Measurements from ENCODE around the gene SH3PXD2A.

DNA sequence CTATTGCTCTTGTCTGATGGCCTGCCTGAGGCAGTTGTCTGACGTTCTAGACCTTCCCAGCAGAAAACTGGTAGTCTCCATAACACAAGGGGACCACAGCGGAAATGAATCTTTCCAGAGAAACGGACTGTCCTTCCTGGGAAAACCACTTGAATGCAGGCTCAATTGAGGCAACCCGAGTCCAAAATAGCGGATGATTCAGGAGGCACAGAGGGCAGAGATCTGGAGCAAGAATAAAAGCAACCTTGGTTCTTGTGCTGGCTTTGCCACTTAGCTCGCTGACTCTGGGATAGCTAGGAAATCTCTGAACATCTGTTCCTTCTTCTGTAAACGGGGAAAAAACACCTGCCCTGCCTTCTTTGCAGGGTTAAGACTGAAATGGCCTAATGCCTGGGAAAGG is 183.0 kb downstream of the SH3PXD2A start:
- TF ChIP-seq CTCF (IDR thresholded peaks at IDR 0.05) (no peak), POLR2AphosphoS5 (IDR thresholded peaks at IDR 0.05) (no peak), POLR2A (IDR thresholded peaks at IDR 0.05) (no peak), EP300 (IDR thresholded peaks at IDR 0.05) (no peak)
